ENCODE data around the gene TLK2.

The TLK2 gene

GRCh38 chr17:62628831-62629555 is 150.4 kb downstream of the TLK2 start:
- DNase-seq (ENCODE audit: low read depth) = no peak

DNA sequence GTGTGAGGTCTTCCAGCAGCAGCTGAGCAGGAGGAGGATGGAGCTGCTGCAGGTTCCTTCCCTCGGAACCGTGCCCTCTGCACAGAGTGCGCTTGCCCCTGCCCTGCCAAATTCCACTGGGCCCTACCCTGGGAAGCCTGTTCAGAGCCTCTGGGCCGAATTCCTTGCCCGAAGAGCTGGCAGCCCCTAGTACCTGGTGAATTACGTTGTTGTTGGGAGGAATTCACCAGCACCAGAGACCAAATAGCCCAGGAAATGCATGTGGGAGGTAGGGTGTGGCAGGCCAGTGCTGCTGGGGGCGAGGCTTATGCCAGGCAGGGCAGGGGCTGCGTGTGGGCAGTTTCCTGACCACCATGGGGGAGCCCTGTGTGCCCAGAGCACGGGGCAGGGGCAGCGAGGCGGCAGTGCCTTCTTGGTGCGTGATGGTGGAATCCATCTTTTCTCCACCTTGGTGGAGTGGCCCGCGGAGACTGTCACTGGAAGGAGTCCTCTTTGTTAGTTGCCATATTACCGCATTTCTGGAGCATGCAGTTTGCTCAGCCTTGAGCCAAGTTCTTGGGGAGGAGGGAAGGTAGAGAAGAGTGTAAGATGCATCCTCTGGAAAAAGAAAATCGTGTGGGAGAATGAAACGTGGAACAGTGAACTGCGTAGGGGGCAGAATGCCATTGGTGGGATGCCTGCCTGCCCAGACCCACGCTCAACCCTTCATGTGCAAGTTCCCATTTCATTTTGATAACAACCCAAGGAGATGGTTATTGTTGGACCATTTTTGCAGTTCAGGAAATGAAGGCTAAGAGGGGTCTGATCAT is 151.1 kb downstream of the TLK2 start:
- DNase-seq (ENCODE audit: low read depth) = no peak

DNA sequence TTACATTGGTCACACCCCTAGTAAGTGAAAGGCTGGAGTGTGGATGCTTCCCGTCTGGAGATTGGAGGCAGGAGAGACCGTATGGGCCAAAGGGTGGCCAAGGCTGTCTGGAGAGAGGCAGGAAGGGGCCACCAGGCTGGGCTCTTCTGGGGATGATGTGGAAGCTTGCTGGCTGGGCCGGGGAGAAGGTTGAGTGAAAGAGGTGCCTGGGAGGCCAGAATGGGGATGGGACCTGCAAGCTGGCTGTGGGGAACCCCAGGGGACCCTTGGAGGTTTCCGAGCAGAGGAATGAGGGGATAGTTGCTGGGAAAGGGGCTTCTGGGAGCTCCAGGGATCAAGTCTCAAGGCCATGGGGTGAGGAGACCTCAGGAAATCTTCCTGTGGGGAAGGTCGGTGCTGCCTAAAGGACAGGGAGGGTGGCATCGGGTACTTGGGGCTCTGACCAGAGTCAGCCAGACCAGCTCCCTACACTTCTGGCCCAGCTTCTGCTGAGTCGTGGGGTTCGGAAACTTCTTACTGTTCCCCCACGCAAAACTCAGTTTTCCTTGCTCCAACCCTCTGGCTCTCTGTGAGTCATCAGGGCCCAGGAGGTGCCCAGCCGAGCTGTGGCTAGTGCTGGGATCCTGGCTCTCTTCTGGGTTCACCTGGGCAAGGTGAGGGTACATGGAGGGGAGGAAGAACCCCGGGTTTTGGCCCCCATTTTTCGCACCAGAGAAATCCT is 151.9 kb downstream of the TLK2 start:
- DNase-seq (ENCODE audit: low read depth) = no peak

DNA sequence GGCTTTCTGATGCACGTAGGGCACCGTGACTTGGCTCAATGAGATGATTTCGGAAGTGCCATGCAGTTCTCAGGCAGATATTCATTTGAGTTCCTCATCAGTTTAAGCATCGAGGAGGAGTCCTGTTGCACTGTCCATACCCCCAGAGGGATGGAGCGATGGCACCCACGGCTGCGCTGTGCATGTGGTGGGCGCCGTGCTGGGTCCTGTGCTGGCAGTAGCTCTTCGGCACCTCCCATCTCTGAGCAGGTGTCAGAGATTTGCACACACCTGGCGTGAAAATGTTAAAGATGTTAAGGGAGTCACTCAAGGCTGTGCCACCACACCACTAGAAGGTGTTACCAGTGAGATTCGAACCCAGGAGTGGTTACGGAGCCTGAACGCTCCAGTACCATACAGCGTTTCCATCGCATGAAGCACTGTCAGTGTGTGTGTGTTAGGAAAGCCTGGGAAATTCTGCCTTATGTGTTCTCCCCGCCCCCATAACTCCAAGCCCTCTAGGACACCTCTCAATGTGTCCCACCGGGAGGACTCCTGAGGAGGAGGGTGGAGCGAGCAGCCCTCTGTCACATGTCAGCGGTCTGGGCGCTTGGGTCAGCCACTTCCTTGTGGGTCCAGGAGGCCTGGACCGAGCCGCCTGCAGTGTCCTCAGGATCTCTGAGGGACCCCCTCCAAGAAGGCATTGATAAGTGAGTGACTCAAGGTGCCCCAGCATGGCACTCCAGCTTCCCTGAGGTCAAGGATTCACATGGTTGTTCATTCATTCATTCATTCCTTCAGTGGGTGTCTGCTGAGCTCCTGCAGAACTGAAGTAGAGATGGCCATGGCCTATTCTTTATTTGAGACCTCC is 152.7 kb downstream of the TLK2 start:
- no peak for DNase-seq (ENCODE audit: low read depth)

DNA sequence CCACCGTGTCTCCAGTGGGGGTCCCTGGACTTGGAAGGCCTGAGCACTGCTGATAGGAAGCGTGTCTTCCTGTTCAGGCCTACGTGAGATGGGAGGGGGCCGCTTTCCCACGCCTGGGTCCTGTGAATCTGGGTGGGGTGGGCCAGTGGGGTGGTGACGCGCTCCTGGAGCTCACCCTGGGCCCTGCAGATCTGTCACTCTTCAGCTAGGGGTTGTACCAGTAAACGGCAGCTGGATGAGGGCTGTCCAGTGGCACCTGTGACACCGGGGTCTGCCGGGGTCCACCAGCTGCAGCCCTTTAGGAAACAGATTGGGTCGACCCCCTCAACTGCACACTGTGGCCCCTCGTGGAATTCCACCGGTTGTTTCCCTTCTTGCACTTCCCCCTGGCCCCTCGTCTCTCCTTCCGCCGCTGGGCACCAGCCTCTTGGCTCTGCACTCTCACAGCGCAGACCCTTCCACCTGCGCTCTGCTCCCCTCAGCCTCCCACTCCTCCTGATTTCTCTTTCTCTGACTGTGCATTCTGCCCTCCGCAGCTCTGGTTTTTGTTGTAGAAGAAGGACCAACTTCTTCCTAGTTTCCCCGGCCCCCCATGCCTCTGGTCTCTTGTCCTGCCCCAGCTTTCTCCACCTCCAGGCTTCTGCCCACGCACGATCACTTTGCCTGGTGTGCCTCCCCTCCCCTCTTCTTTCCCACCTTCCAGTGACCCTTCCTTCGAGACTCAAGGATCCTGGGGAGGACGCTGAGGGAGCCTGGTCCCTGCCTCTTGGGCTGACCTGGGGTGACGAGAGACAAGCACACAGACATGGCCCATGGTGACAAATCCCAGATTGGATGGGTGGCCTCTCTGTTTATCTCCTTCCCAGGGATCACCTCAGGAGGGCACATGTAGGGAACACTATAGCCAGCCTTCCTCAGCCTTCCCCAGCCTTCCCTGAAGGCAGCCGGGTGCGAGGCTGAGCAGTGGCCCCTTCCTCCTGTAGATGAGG is 153.6 kb downstream of the TLK2 start:
- DNase-seq (ENCODE audit: low read depth) = no peak

GRCh38 chr17:62637809-62638208 is 159.2 kb downstream of the TLK2 start:
- no peak for DNase-seq (ENCODE audit: low read depth)

DNA sequence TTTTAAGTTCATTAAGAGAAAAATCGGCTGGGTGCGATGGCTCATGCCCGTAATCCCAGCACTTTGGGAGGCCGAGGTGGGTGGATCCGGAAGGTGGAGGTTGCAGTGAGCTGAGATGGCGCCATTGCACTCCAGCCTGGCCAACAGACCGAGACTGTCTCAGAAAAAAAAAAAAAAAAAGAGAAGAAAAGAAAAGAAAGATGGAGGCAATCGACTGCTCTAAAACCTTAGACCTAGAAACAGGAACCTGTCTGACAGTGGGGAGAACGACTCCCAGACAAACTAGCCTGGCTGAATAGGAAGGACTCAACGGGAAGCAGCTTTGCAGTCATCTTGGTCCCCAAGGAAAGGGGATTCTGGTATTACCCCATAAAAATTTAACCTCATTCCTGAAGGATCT is 162.5 kb downstream of the TLK2 start:
- no peak for DNase-seq (ENCODE audit: low read depth)

DNA sequence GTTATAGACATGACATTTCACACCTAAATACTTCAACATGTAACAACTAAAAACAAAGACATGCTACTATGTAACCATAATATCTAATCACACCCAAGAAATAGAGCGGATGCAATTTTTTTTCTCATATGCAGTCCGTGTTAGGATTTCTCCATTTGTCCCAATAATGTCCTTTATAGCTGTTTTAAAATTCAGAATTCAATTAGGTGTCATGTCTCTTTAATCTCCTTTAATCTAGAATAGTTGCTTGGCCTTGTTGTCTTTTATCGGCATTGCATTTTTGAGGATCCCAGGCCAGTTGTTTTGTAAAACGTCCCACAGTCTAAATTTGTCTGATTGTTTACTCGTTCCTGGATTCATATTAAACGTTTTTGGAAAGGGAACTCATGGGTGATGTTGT is 163.3 kb downstream of the TLK2 start:
- DNase-seq (ENCODE audit: low read depth) = no peak

DNA sequence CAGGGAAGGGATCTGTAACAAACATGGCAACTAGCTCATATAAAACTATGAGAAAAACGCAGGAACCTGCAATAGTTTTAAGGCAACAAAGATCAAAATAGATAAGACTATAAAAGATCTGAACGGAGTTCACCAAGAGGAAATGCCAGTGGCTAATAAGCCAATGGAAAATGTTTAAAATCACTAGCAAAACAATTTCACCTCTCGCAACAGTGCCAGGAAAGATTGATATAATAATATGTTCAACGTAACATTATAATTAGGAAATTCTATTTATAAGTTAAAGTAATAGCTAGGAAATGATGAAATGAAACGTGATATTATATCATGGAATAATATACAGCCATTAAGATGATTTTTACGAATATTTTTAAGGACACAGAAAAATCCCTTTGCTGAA is 164.9 kb downstream of the TLK2 start:
- DNase-seq (ENCODE audit: low read depth) = no peak

GRCh38 chr17:62644487-62645173 is 166.0 kb downstream of the TLK2 start:
- DNase-seq (ENCODE audit: low read depth) = no peak

- DNase-seq (ENCODE audit: low read depth) = no peak
Observed at GRCh38 chr17:62648251-62648955, 169.8 kb downstream of the TLK2 start.

DNA sequence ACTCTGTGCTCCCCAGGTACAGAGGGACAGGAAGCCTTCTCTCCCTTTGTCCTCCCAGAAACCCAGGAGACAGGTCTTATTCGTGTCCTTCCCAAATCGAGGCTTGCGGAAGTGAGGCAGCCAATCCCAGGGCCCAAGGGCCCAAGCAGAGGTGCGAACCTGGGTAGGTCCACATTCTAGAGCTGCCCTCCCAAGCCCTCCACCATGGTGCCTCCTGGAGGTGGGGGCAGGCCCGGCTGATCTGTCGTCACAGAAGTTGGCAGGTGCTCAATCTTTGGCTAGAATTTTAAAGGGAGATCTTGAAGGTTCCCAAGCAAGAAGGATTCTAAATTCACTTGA is 170.3 kb downstream of the TLK2 start:
- DNase-seq (ENCODE audit: low read depth) = no peak

GRCh38 chr17:62649570-62649969 is 170.9 kb downstream of the TLK2 start:
- no peak for DNase-seq (ENCODE audit: low read depth)

GRCh38 chr17:62650587-62650986 is 172.0 kb downstream of the TLK2 start:
- no peak for DNase-seq (ENCODE audit: low read depth)

DNA sequence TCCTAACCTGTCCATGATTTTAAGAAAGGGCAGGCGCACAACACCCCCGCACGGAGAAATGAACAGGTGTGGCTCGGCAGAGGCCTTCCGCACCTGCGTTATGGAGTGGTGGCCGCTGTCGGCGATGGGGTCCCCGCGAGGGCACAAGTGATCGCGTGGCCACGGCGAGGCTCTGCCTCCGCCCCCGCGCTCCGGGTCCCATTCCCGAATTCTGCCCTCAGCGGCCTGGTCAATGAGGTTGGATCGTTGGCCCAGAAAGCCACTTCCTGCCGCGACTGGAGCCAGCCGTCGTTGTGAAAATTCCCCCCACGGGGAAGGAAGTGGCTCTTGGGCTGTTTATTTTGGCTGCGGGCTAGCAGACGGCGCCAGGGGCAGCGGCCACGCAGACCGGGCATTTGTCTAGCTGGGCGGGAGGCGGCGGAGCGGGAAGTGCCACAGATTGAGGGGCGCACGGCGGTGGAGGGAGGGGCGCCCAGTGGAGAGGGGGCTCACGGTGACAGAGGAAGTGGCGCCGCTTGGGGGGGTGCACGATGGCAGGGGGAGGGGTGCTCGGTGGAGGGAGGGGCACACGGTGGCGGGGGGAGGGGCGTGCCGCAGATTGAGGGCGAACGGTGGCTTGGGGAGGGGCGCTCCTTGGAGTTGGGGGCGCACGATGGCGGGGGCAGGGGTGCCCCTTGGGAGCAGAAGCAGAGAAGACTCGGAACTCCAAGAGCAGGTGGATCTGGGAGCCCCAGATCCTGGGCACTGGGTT is 173.8 kb downstream of the TLK2 start:
- DNase-seq (ENCODE audit: low read depth) = peak; percentile 55

DNA sequence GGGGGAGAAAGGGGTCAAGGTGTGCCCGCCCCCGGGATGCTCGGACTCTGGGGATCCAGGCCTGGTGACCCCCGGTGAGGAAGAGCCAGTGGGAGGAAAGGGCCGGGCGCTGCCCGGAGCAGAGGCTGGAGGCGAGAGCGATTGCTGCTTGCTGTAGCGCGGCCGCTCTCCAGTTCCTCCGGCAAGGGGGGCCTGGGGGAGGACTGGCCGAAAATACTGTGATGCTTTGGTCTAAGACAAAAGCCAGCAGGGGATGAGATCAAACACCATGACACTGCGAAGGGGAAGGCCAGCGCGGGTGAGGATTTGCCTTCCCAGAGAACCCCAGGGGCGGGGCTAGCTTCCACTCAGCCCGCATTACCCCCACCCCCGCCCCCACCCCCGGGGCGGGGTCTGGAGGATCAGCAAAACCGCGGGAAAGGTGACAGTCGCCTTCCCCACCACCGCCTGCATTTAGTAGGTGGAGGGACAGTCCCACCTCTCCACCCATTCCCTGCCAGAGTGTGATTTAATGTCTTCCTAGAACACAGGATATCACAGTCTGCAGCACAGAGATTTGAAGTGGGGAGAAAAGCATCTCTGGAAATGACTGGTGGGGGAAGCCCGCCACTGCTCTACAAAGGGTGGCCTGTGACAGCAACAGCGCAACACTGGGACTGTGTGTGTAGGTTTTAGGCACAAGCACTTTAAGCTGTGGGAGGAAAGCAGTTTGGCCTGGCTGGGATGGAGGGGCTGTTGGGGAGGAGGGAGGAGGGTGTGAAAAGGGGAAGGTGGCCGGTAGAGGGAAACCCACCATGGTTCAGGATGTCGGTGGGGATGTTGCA is 174.6 kb downstream of the TLK2 start:
- no peak for DNase-seq (ENCODE audit: low read depth)

DNA sequence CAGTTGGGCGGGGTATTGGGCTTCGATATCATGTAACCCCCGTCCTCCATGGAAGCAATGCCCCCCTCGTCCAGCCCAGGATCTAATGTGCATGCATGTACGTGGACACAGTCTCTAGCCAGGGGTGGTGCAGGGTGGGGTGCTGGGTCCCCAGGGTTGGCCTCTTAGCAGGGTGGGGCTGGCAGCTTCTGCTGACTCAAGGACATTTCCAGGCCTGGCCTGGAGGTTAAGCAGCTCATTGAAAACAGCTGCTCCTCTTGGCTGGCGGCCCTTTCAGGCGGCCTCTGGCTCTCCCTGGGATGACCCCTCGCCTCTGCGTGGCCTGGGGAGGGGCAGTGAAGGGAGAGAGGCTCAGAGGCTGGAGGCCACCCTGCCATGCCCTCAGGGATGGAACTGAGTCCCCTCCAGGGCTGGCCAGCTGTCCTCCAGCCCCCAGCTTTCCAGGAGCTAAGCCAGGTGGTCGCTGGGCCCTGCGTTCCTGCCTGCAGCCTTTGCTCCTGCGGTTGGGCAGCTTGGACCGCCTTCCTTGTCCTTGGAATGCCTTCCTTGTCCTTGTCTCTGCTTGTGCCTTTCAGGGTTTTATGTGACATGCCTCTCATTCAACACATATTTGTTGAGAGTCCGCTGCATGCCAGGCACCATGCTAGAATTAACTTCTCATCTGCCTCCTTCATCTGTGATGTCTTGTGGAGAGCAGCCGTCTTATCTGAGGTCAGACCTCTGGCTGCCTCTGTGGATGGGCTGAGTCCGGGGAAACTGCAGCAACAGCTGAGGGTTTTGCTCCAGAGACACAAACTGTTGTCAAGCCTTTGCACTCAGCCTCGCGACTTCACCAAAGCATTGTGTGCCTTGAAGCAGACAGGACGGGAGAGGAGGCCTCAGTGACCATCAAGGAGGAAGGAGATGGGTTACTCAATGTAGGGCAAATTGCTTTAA is 175.5 kb downstream of the TLK2 start:
- DNase-seq (ENCODE audit: low read depth) = no peak

All from CMK (cell line).